RWPE1 (cell line): ENCODE measurements around the gene CPB1.
"Not testable (repeated sequence)": the region's sequence is repeated elsewhere in the genome, so short reads cannot be mapped to it uniquely, and the experiment has no call there.

Experiments used
- CTCF ChIA-PET: fragments of 350-600 bp; sonication (Branson Sonifier 250); formaldehyde crosslinking; extraction: SDS; loops from one replicate; lab custom pipeline; 2021; lab: Yijun Ruan, JAX
- POLR2A ChIA-PET: fragments of 400-600 bp; formaldehyde crosslinking; extraction: SDS; loops from one replicate; lab custom pipeline; 2020; ENCODE audit warnings: antibody characterized with exemption; ENCODE audit not compliant: low non-redundant PET; lab: Yijun Ruan, JAX
- DNase-seq: peaks from one replicate; pipeline ENCODE4 v3.0.0; 2012; ENCODE audit warnings: low spot score
- H3K27ac ChIP-seq: fragments of 450-650 bp; 2 replicates; pipeline ENCODE4 v1.5.1; 2017
- CTCF ChIP-seq: fragments of 450-650 bp; conservative IDR thresholded peaks from 2 replicates; pipeline ENCODE4 v1.5.1; 2017; ENCODE audit warnings: low read depth, mild to moderate bottlenecking

CPB1 gene

GRCh38 chr3:148827585-148827984, at the start of gene CPB1:
Gene CPB1, plus strand, starts transcription at chr3:148827811. Its CDS starts 13 bp downstream, at chr3:148827824.
- no peak for DNase-seq
- H3K27ac ChIP-seq = no peak within 1 kb of the TSS
- POLR2A ChIA-PET = no interaction called here
- TF ChIP-seq CTCF = no peak
- CTCF ChIA-PET = no interaction called here

GRCh38 chr3:148778926-148779325, 48.7 kb upstream of the CPB1 start:
- no peak for DNase-seq
- H3K27ac ChIP-seq = no peak overlapping the region
- TF ChIP-seq CTCF = no peak
- ChIA-PET CTCF (no interaction called here), POLR2A (no interaction called here)

DNA sequence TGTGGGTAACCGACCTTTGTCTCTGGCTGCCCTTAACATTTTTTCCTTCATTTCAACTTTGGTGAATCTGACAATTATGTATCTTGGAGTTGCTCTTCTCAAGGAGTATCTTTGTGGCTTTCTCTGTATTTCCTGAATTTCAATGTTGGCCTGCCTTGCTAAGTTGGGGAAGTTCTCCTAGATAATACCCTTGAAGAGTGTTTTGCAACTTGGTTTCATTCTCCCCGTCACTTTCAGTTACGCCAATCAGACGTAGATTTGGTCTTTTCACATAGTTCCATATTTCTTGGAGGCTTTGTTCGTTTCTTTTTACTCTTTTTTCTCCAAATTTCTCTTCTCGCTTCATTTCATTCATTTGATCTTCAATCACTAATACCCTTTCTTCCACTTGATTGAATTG, 42.6 kb upstream of the CPB1 start:
- POLR2A ChIA-PET, H3K27ac ChIP-seq, DNase-seq, CTCF ChIA-PET: not testable (repeated sequence)

DNA sequence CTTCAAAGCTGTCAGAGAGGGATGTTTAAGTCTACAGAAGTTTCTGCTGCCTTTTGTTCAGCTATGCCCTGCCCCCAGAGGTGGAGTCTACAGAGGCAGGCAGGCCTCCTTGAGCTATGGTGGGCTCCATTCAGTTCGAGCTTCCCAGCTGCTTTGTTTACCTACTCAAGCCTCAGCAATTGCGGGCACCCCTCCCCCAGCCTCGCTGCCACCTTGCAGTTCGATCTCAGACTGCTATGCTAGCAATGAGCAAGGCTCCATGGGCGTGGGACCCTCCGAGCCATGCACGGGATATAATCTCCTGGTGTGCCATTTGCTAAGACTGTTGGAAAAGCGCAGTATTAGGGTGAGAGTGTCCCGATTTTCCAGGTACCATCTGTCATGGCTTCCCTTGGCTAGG, 41.5 kb upstream of the CPB1 start:
- DNase-seq, POLR2A ChIA-PET, H3K27ac ChIP-seq, CTCF ChIA-PET: not testable (repeated sequence)

- no peak for TF ChIP-seq CTCF
- DNase-seq = no peak
- ChIA-PET POLR2A (no interaction called here), CTCF (interaction anchor here (0.6 kb wide), 1 partner anchor 69 kb away, joined by 3 read pairs; no protein-coding TSS in a partner anchor)
- no peak overlapping the region for H3K27ac ChIP-seq
Observed at GRCh38 chr3:148789146-148789545, 38.5 kb upstream of the CPB1 start.

GRCh38 chr3:148789906-148790305, 37.7 kb upstream of the CPB1 start:
- ChIA-PET POLR2A (no interaction called here), CTCF (no interaction called here)
- DNase-seq = no peak
- TF ChIP-seq CTCF = no peak
- H3K27ac ChIP-seq = no peak overlapping the region

- ChIA-PET POLR2A (no interaction called here), CTCF (no interaction called here)
- DNase-seq = no peak
- TF ChIP-seq CTCF = no peak
- H3K27ac ChIP-seq = no peak overlapping the region
Observed at GRCh38 chr3:148790370-148790769, 37.2 kb upstream of the CPB1 start.
